HepG2 (cell line): ENCODE measurements around the gene CCT3. TPM values are rescaled to one million over a fixed set of nuclear protein-coding genes. Genes with fewer than 3 reads are reported as not detected.
A peak's percentile ranks its signal among the peaks of the same experiment; 100 is the strongest.

Source experiments
- BCLAF1 ChIP-seq: fragments of 450-650 bp; IDR thresholded peaks from 2 replicates; pipeline ENCODE4 v1.6.1; 2017; ENCODE audit warnings: mild to moderate bottlenecking
- BRD4 ChIP-seq: sonication (generic); formaldehyde crosslinking; IDR thresholded peaks from 2 replicates; pipeline ENCODE4 v1.4.0; 2020; ENCODE audit warnings: missing genetic modification reagents
- CBX1 ChIP-seq: IDR thresholded peaks from one replicate; pipeline ENCODE4 v1.6.1; 2016; ENCODE audit warnings: antibody characterized with exemption, low read depth
- CCDC6 ChIP-seq: sonication (generic); formaldehyde crosslinking; IDR thresholded peaks from 2 replicates; pipeline ENCODE4 v1.8.1; 2022; ENCODE audit warnings: mild to moderate bottlenecking, missing genetic modification reagents, moderate library complexity
- FOSL1 ChIP-seq: sonication (generic); formaldehyde crosslinking; IDR thresholded peaks from 2 replicates; pipeline ENCODE4 v1.9.0; 2021; ENCODE audit warnings: missing genetic modification reagents, borderline replicate concordance
- FOXA3 ChIP-seq: IDR thresholded peaks from 2 replicates; pipeline ENCODE4 v1.6.1; 2016; ENCODE audit warnings: missing genetic modification reagents, missing compliant biosample characterization
- IKZF1 ChIP-seq: fragments of 450-650 bp; IDR thresholded peaks from 2 replicates; pipeline ENCODE4 v1.7.1; 2016
- KDM4B ChIP-seq: sonication (generic); formaldehyde crosslinking; IDR thresholded peaks from 2 replicates; pipeline ENCODE4 v1.4.0; 2020; ENCODE audit warnings: missing genetic modification reagents
- MEF2D ChIP-seq: sonication (generic); formaldehyde crosslinking; IDR thresholded peaks from 2 replicates; pipeline ENCODE4 v1.5.1; 2020; ENCODE audit warnings: mild to moderate bottlenecking, missing genetic modification reagents
- MIXL1 ChIP-seq: IDR thresholded peaks from 2 replicates; pipeline ENCODE4 v1.6.1; 2016
- MXI1 ChIP-seq: IDR thresholded peaks from 3 replicates; pipeline ENCODE4 v1.6.1; 2012; ENCODE audit warnings: low read depth, low read length, inconsistent platforms, borderline replicate concordance
- SALL2 ChIP-seq: sonication (generic); formaldehyde crosslinking; IDR thresholded peaks from 2 replicates; pipeline ENCODE4 v1.8.1; 2023; ENCODE audit warnings: mild to moderate bottlenecking, missing genetic modification reagents, inconsistent platforms
- SRY ChIP-seq: sonication (generic); formaldehyde crosslinking; IDR thresholded peaks from 2 replicates; pipeline ENCODE4 v1.8.0; 2022; ENCODE audit warnings: mild to moderate bottlenecking, missing genetic modification reagents
- ZFP90 ChIP-seq: sonication (generic); formaldehyde crosslinking; IDR thresholded peaks from 2 replicates; pipeline ENCODE4 v1.8.0; 2022; ENCODE audit warnings: missing genetic modification reagents, mild to moderate bottlenecking, inconsistent platforms, borderline replicate concordance
- ZNF296 ChIP-seq: sonication (generic); formaldehyde crosslinking; conservative IDR thresholded peaks from 2 replicates; pipeline ENCODE4 v1.5.0; 2020; ENCODE audit warnings: mild to moderate bottlenecking, missing genetic modification reagents
- ZNF567 ChIP-seq: sonication (generic); formaldehyde crosslinking; IDR thresholded peaks from 2 replicates; pipeline ENCODE4 v1.8.1; 2023; ENCODE audit warnings: mild to moderate bottlenecking, missing genetic modification reagents, borderline replicate concordance
- ZNF687 ChIP-seq: sonication (generic); formaldehyde crosslinking; IDR thresholded peaks from 2 replicates; pipeline ENCODE4 v1.5.1; 2020; ENCODE audit warnings: mild to moderate bottlenecking, missing genetic modification reagents, moderate library complexity
- ZNF737 ChIP-seq: sonication (generic); formaldehyde crosslinking; IDR thresholded peaks from 2 replicates; pipeline ENCODE4 v1.5.0; 2020; ENCODE audit warnings: missing genetic modification reagents, mild to moderate bottlenecking, borderline replicate concordance
- polyA plus RNA-seq, 8 experiments: library from polyadenylated mRNA; depleted of rRNA in 3 of 8; stranded (reverse) in 7 of 8; unstranded in 1 of 8; fragments of >200 nt; fragmentation: Illumina TruSeq in 4 of 8; extraction: Trizol in 4 of 8; gene quantifications; 2 replicates each; pipeline versions ENCODE4 v1.2.1 to v1.2.3, GENCODE V29; 2011 to 2016; ENCODE audit warnings: low read depth in 4 of 8, missing spikeins in 1 of 8, mixed read lengths in 1 of 8; ENCODE audit not compliant: insufficient read depth in 1 of 8
- total RNA-seq, 5 experiments: library from RNA; depleted of rRNA; stranded (reverse); fragments of >200 nt; fragmentation: Illumina TruSeq; extraction: Trizol; gene quantifications; 2 replicates each; pipeline ENCODE4 v1.2.3, GENCODE V29; 2016; ENCODE audit warnings: low read depth in 1 of 5
- TF ChIP-seq, protein P1 (sequence below): sonication (generic); formaldehyde crosslinking; IDR thresholded peaks from 2 replicates; pipeline ENCODE4 v1.4.0; 2020; ENCODE audit warnings: missing genetic modification reagents

Gene CCT3
- total and polyA plus RNA-seq, 2 of the 13 experiments (the other 11 are each of a cell fraction or from before 2014, with no cell fraction given), result 319 to 615 TPM

- peak; percentile 50; the same call in 1 of the 2 replicates for TF ChIP-seq ZNF737
- TF ChIP-seq ZNF567 (CRISPR knock-in tag), result 0 out of 2 replicates have a peak, but pooled peaks have one; percentile 80
- no peak for TF ChIP-seq ZNF296 (CRISPR knock-in tag)
- 0 out of 2 replicates have a peak, but pooled peaks have one; percentile 6 for TF ChIP-seq CCDC6 (CRISPR knock-in tag)
- TF ChIP-seq SRY (CRISPR knock-in tag), result peak; percentile 91; the same call in 1 of the 2 replicates
- TF ChIP-seq MEF2D, result peak; percentile 54; the same call in 1 of the 2 replicates
- no peak for TF ChIP-seq IKZF1
- 0 out of 2 replicates have a peak, but pooled peaks have one; percentile 19 for TF ChIP-seq MIXL1 (CRISPR knock-in tag)
- TF ChIP-seq BRD4, result peak; percentile 80; the same call in 1 of the 2 replicates
- TF ChIP-seq FOXA3, result 0 out of 2 replicates have a peak, but pooled peaks have one; percentile 24
- peak; percentile 37 for TF ChIP-seq CBX1
- TF ChIP-seq, protein P1, sequence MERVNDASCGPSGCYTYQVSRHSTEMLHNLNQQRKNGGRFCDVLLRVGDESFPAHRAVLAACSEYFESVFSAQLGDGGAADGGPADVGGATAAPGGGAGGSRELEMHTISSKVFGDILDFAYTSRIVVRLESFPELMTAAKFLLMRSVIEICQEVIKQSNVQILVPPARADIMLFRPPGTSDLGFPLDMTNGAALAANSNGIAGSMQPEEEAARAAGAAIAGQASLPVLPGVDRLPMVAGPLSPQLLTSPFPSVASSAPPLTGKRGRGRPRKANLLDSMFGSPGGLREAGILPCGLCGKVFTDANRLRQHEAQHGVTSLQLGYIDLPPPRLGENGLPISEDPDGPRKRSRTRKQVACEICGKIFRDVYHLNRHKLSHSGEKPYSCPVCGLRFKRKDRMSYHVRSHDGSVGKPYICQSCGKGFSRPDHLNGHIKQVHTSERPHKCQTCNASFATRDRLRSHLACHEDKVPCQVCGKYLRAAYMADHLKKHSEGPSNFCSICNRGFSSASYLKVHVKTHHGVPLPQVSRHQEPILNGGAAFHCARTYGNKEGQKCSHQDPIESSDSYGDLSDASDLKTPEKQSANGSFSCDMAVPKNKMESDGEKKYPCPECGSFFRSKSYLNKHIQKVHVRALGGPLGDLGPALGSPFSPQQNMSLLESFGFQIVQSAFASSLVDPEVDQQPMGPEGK (CRISPR knock-in tag), result peak; percentile 35; the same call in 1 of the 2 replicates
- TF ChIP-seq BCLAF1, result no peak
- TF ChIP-seq MXI1, result peak; percentile 17; the same call in 1 of the 3 replicates
- TF ChIP-seq FOSL1, result 0 out of 2 replicates have a peak, but pooled peaks have one; percentile 24
- no peak for TF ChIP-seq KDM4B (CRISPR knock-in tag)
- TF ChIP-seq ZFP90 (CRISPR knock-in tag), result peak; percentile 55; the same call in 1 of the 2 replicates
- TF ChIP-seq SALL2, result peak; percentile 55
- peak; percentile 83 for TF ChIP-seq ZNF687 (CRISPR knock-in tag)
Observed at GRCh38 chr1:156368889-156369684, 31.0 kb upstream of the CCT3 start, which contains the start of gene RHBG (continued).
